Measurements from ENCODE around the gene PACSIN1. TPM values are rescaled to one million over a fixed set of nuclear protein-coding genes. Genes with fewer than 3 reads are reported as not detected.

Gene PACSIN1
- total RNA-seq, 1 donor from 2014 or later = 0.41 TPM

DNA sequence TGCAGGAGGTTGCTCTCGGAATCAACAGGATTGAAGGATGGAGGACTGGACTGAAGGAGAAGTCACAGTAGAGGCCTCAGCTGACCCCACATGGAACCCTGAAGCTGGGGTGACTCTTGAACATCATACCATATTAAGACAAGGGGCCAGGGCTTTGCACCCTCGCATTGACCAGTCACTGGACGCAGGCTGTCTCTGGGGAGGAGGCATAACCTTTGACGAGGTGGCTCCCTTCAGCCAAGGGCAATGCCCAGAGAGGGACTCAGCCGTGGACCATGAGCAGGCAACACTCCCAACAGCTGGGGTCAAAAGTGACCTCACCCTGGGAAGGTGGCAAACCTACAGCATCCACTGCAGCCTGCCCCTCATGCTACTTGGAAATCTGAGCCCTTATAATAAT is 21.7 kb downstream of the PACSIN1 start:
- TF ChIP-seq, protein P1, sequence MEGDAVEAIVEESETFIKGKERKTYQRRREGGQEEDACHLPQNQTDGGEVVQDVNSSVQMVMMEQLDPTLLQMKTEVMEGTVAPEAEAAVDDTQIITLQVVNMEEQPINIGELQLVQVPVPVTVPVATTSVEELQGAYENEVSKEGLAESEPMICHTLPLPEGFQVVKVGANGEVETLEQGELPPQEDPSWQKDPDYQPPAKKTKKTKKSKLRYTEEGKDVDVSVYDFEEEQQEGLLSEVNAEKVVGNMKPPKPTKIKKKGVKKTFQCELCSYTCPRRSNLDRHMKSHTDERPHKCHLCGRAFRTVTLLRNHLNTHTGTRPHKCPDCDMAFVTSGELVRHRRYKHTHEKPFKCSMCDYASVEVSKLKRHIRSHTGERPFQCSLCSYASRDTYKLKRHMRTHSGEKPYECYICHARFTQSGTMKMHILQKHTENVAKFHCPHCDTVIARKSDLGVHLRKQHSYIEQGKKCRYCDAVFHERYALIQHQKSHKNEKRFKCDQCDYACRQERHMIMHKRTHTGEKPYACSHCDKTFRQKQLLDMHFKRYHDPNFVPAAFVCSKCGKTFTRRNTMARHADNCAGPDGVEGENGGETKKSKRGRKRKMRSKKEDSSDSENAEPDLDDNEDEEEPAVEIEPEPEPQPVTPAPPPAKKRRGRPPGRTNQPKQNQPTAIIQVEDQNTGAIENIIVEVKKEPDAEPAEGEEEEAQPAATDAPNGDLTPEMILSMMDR (IDR thresholded peaks at IDR 0.05) = no peak
- TF ChIP-seq EZH2 (IDR thresholded peaks at IDR 0.05) (no peak), EZH2phosphoT487 (IDR thresholded peaks at IDR 0.05) (no peak)
- Histone ChIP-seq H3K36me3 (no peaks in the 10 kb centered on the region), H3K27ac (no peak overlapping the region), H3K27me3 (no peaks in the 10 kb centered on the region), H3K9ac (no peak overlapping the region), H4K20me1 (ENCODE audit: low read depth) (no peaks in the 10 kb centered on the region), H3K79me2 (ENCODE audit: low read depth) (no peaks in the 10 kb centered on the region), H3K4me2 (no peak overlapping the region), H3K9me3 (ENCODE audit: low read depth) (no peaks in the 10 kb centered on the region), H3K4me1 (peaks cover 4% of the 10 kb centered on the region), H2AFZ (replicated peaks) (no peak overlapping the region), H3F3A (ENCODE audit: low read depth) (no peaks in the 10 kb centered on the region), H3K4me3 (no peak overlapping the region)
- Mint-ChIP-seq H3K4me3 (no peak overlapping the region), H3K9me3 (no peaks in the 10 kb centered on the region), H3K36me3 (no peaks in the 10 kb centered on the region), H3K4me1 (peaks cover 8% of the 10 kb centered on the region), H3K27ac (peak overlapping the region; percentile 3), H3K27me3 (ENCODE audit: insufficient read depth, low read depth) (peaks cover 4% of the 10 kb centered on the region)
- no peak for DNase-seq (ENCODE audit: low spot score)

- Histone ChIP-seq H3K27ac (no peak overlapping the region), H3K9me3 (ENCODE audit: low read depth) (no peaks in the 10 kb centered on the region), H3K9ac (no peak overlapping the region), H3K4me3 (no peak overlapping the region), H3K27me3 (no peaks in the 10 kb centered on the region), H3K4me2 (no peak overlapping the region), H3K4me1 (peaks cover 4% of the 10 kb centered on the region), H4K20me1 (ENCODE audit: low read depth) (no peaks in the 10 kb centered on the region), H3K79me2 (ENCODE audit: low read depth) (no peaks in the 10 kb centered on the region), H2AFZ (replicated peaks) (no peak overlapping the region), H3F3A (ENCODE audit: low read depth) (no peaks in the 10 kb centered on the region), H3K36me3 (no peaks in the 10 kb centered on the region)
- TF ChIP-seq EZH2 (IDR thresholded peaks at IDR 0.05) = no peak
- TF ChIP-seq EZH2phosphoT487 (IDR thresholded peaks at IDR 0.05) = no peak
- TF ChIP-seq, protein P1 (IDR thresholded peaks at IDR 0.05) = no peak
- Mint-ChIP-seq H3K9me3 (no peaks in the 10 kb centered on the region), H3K4me1 (peaks cover 8% of the 10 kb centered on the region), H3K27ac (no peak overlapping the region), H3K4me3 (no peak overlapping the region), H3K27me3 (ENCODE audit: insufficient read depth, low read depth) (peaks cover 6% of the 10 kb centered on the region), H3K36me3 (no peaks in the 10 kb centered on the region)
- no peak for DNase-seq (ENCODE audit: low spot score)
Observed at GRCh38 chr6:34489207-34489805, 23.4 kb downstream of the PACSIN1 start.

DNA sequence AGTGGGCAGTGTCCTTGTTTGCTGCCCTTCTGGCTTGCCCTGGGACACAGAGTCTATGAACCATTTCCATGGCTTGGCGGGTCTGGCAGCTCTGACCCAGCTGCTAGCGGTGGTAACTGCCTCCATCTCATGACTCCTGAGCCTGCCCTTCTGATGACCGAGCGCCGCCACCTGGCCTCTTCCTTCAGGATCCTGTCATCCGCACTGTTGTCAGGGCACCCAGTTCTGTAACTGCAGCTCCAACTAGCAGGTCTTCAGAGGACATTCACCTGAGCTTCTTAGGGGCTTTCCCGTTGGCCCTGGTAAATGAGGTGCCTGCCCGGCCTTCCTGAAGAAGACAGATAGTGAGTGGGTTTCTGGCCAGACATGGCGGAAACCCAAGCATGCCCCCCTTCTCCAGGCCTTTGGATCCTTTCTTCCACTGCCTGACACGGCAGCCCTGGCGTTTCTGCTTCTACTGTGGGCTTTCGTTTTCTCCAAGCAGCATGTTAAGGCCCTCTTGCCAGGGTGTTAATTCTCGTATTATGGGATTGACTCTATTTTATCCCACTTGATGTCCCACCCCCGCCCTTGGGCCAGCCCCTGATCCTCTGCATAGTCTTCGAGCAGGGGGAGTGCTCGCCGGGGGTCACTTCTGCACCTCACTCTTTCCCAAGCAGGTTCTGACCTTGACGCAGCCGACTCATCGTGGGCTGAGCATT is 24.7 kb downstream of the PACSIN1 start:
- peaks cover 4% of the 10 kb centered on the region for H3K4me1 ChIP-seq
- H3K79me2 ChIP-seq (ENCODE audit: low read depth) = no peaks in the 10 kb centered on the region
- H3K27me3 ChIP-seq = no peaks in the 10 kb centered on the region
- no peaks in the 10 kb centered on the region for H3K9me3 ChIP-seq (ENCODE audit: low read depth)
- Mint-ChIP-seq H3K27me3 (ENCODE audit: insufficient read depth, low read depth) (peaks cover 6% of the 10 kb centered on the region), H3K27ac (no peak overlapping the region), H3K36me3 (no peaks in the 10 kb centered on the region), H3K4me1 (peaks cover 8% of the 10 kb centered on the region), H3K9me3 (no peaks in the 10 kb centered on the region), H3K4me3 (no peak overlapping the region)
- H3K27ac ChIP-seq = no peak overlapping the region
- no peaks in the 10 kb centered on the region for H4K20me1 ChIP-seq (ENCODE audit: low read depth)
- H2AFZ ChIP-seq (replicated peaks) = no peak overlapping the region
- no peak overlapping the region for H3K4me2 ChIP-seq
- no peak overlapping the region for H3K4me3 ChIP-seq
- H3F3A ChIP-seq (ENCODE audit: low read depth) = no peaks in the 10 kb centered on the region
- no peak overlapping the region for H3K9ac ChIP-seq
- H3K36me3 ChIP-seq = no peaks in the 10 kb centered on the region
- TF ChIP-seq EZH2 (IDR thresholded peaks at IDR 0.05) (no peak), EZH2phosphoT487 (IDR thresholded peaks at IDR 0.05) (no peak)
- TF ChIP-seq, protein P1 (IDR thresholded peaks at IDR 0.05) = no peak
- DNase-seq (ENCODE audit: low spot score) = no peak

All from neural progenitor cell (in vitro differentiated cells).